Activated CD4-positive, alpha-beta memory T cell treated with anti-CD3 and anti-CD28 coated beads, Interleukin-2, amount 10 ng/mL, durations not matched to agents 7 days and 5 days (primary cell): ENCODE results near the gene WBP4. TPM values are rescaled to one million over a fixed set of nuclear protein-coding genes. Genes with fewer than 3 reads are reported as not detected.
"Not testable (repeated sequence)": the region's sequence is repeated elsewhere in the genome, so short reads cannot be mapped to it uniquely, and the experiment has no call there.

Source experiments
- CTCF ChIA-PET: fragments of 350-600 bp; sonication (Branson Sonifier 250); formaldehyde crosslinking; loops from one replicate; lab custom pipeline; 2021; ENCODE audit warnings: antibody characterized with exemption, inconsistent platforms; lab: Charles Lee
- POLR2A ChIA-PET: fragments of 350-600 bp; sonication (Branson Sonifier 250); formaldehyde crosslinking; loops from one replicate; lab custom pipeline; 2021; ENCODE audit warnings: antibody characterized with exemption; lab: Charles Lee
- DNase-seq: peaks from one replicate; pipeline ENCODE4 v3.0.0-alpha.2; 2020
- H3K27ac Mint-ChIP-seq: one replicate; pipeline ENCODE4 v1.8.0; 2021; ENCODE audit warnings: mild to moderate bottlenecking, mixed read lengths
- H3K27me3 Mint-ChIP-seq: one replicate; pipeline ENCODE4 v1.8.0; 2021; ENCODE audit warnings: mixed read lengths
- H3K36me3 Mint-ChIP-seq: one replicate; pipeline ENCODE4 v1.8.0; 2021; ENCODE audit warnings: low read depth, mixed read lengths
- H3K4me1 Mint-ChIP-seq: one replicate; pipeline ENCODE4 v1.8.0; 2021; ENCODE audit warnings: mixed read lengths
- H3K4me3 Mint-ChIP-seq: one replicate; pipeline ENCODE4 v1.8.0; 2021; ENCODE audit warnings: mild to moderate bottlenecking, mixed read lengths
- H3K9me3 Mint-ChIP-seq: one replicate; pipeline ENCODE4 v1.8.0; 2021; ENCODE audit warnings: mixed read lengths
- total RNA-seq, 2 experiments: library from RNA; stranded (reverse); gene quantifications; one replicate each; pipeline ENCODE4 v1.2.3, GENCODE V29; 2021

The WBP4 gene
- total RNA-seq, 2 experiments from 2014 or later: 9.0 to 9.3 TPM

DNA sequence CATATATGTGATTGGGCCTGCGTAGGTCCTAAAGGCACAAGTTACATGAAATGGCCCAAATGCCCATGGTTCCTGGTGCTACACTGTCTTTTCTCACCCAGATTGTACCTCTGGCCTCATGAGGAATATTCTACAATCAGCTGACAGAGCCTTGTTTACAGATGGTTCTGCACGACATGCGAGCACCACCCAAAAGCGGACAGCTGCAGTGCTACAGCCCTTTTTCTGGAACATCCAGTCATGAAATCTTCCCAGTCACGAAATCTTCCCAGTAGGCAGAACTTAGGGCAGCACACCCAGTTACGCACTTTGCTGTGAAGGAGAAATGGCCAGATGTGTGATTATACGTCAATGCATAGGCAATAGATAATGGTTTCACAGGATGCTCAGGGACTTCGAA lies 34.5 kb upstream of the WBP4 start:
- H3K27ac Mint-ChIP-seq: no peak overlapping the region
- H3K27me3 Mint-ChIP-seq: no peaks in the 10 kb centered on the region
- peaks cover 34% of the 10 kb centered on the region for H3K4me1 Mint-ChIP-seq
- H3K36me3 Mint-ChIP-seq: peaks cover 5% of the 10 kb centered on the region
- CTCF ChIA-PET: no interaction called here
- POLR2A ChIA-PET: interaction anchor here (0.5 kb wide), 1 partner anchor 44 kb away, joined by 3 read pairs; no protein-coding TSS in a partner anchor
- no peak overlapping the region for H3K4me3 Mint-ChIP-seq
- H3K9me3 Mint-ChIP-seq: no peaks in the 10 kb centered on the region
- DNase-seq: no peak

GRCh38 chr13:41028051-41028450 lies 33.3 kb upstream of the WBP4 start:
- Mint-ChIP-seq H3K27ac (no peak overlapping the region), H3K4me3 (no peak overlapping the region), H3K36me3 (peaks cover 5% of the 10 kb centered on the region), H3K9me3 (no peaks in the 10 kb centered on the region), H3K27me3 (no peaks in the 10 kb centered on the region), H3K4me1 (peaks cover 34% of the 10 kb centered on the region)
- ChIA-PET CTCF (interaction anchor here (0.5 to 2.4 kb wide), 3 partner anchors 25 to 251 kb away, joined by 3 to 8 read pairs (median 4); no protein-coding TSS in a partner anchor), POLR2A (no interaction called here)
- no peak for DNase-seq

- DNase-seq: peak; percentile 37
- Mint-ChIP-seq H3K27ac (no peak overlapping the region), H3K4me3 (no peak overlapping the region), H3K4me1 (peaks cover 31% of the 10 kb centered on the region), H3K9me3 (no peaks in the 10 kb centered on the region), H3K36me3 (peaks cover 5% of the 10 kb centered on the region), H3K27me3 (no peaks in the 10 kb centered on the region)
- ChIA-PET CTCF (interaction anchor here (0.7 to 2.4 kb wide), 8 partner anchors 9 to 252 kb away, joined by 3 to 8 read pairs (median 3); no protein-coding TSS in a partner anchor), POLR2A (interaction anchor here (0.6 to 2.2 kb wide), 2 partner anchors 10 to 44 kb away, joined by 3 to 19 read pairs; partner anchors contain the start of gene ELF1)
Measured at GRCh38 chr13:41029629-41030028, 31.7 kb upstream of the WBP4 start.

DNA sequence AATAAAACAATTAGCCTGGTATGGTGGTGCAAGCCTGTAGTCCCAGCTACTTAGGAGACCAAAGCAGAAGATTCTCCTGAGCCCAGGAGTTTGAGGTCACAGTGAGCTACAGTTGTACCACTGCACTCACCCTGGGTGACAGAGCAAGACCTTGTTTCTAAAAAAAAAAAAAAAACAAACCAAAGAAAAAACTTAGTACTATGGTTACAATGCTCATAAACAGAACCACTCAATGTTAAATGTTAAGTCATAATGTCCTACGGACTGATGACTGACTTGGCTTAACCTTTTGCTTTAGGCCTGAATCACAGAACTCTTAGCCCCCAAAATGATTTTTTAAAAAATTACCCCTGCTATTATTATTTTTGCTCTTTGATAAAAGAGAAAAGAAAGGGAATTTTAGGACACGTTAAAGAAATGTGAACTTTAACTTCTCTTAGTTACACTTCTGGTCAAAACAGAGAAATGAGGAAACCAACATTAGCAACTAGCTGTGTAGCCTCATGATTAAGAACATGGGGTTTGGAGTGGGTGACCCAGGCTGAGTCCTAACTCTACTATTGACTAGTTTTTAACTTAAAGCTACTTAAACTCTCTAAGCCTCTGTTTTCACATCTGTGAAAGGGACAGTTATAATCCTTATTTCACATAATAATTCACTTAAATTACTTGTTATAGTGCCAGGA lies 28.5 kb upstream of the WBP4 start:
- ChIA-PET CTCF (interaction anchor here (1.8 kb wide), 1 partner anchor 21 kb away, joined by 7 read pairs; no protein-coding TSS in a partner anchor), POLR2A (interaction anchor here (1.0 kb wide), 1 partner anchor 12 kb away, joined by 4 read pairs; no protein-coding TSS in a partner anchor)
- no peak overlapping the region for H3K27ac Mint-ChIP-seq
- H3K9me3 Mint-ChIP-seq: peaks cover 3% of the 10 kb centered on the region
- no peak for DNase-seq
- peaks cover 18% of the 10 kb centered on the region for H3K4me1 Mint-ChIP-seq
- no peaks in the 10 kb centered on the region for H3K36me3 Mint-ChIP-seq
- H3K27me3 Mint-ChIP-seq: no peaks in the 10 kb centered on the region
- no peak overlapping the region for H3K4me3 Mint-ChIP-seq

DNA sequence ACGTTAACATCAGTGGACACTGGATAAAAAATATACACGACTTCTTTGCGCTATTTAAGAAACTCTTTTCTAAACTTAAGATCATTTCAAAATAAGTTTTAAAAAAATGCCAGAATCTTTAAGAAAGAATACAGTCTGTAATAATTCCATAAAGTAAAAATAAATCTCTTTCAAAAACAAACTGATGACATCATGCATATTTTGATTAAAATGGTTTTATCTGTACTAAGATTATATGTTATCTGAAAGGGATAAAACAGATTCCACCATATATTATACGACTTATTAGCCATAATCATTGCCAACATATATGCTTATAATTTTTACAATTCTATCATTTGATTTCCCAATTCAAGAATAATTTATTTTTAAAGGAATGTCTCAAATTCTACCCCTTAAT lies 26.9 kb upstream of the WBP4 start:
- Mint-ChIP-seq H3K27ac (no peak overlapping the region), H3K36me3 (no peaks in the 10 kb centered on the region), H3K4me1 (peaks cover 18% of the 10 kb centered on the region), H3K27me3 (no peaks in the 10 kb centered on the region), H3K9me3 (peaks cover 3% of the 10 kb centered on the region), H3K4me3 (no peak overlapping the region)
- CTCF ChIA-PET: interaction anchor here (1.8 kb wide), 1 partner anchor 20 kb away, joined by 7 read pairs; no protein-coding TSS in a partner anchor
- POLR2A ChIA-PET: no interaction called here
- no peak for DNase-seq

GRCh38 chr13:41034881-41035280 lies 26.4 kb upstream of the WBP4 start:
- Mint-ChIP-seq H3K4me3 (no peak overlapping the region), H3K9me3 (peaks cover 3% of the 10 kb centered on the region), H3K4me1 (peaks cover 14% of the 10 kb centered on the region), H3K27me3 (no peaks in the 10 kb centered on the region), H3K36me3 (no peaks in the 10 kb centered on the region), H3K27ac (no peak overlapping the region)
- CTCF ChIA-PET: interaction anchor here (0.5 kb wide), 1 partner anchor 78 kb away, joined by 3 read pairs; no protein-coding TSS in a partner anchor
- POLR2A ChIA-PET: no interaction called here
- no peak for DNase-seq

GRCh38 chr13:41036557-41036956 lies 24.8 kb upstream of the WBP4 start:
- H3K36me3 Mint-ChIP-seq, POLR2A ChIA-PET, H3K27ac Mint-ChIP-seq, H3K4me1 Mint-ChIP-seq, H3K27me3 Mint-ChIP-seq, DNase-seq, H3K9me3 Mint-ChIP-seq, H3K4me3 Mint-ChIP-seq, CTCF ChIA-PET: not testable (repeated sequence)

DNA sequence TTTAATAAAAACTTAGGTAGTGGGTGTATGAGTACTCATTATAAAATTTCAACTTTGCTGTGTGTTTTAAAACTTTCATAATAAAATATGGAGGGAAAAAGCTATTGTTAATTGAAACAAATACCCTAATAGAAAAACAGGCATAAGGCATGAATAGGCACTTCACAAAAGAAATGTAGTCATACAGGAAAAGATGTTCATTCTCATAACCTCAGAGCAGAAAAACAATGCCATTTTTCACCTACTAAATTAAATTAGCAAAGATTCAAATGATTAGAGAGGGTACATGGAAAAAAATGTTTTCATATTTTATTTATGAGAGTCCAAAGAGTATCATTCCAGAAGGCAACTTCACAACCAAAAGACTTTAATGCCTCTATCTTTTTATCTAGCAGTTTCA lies 21.6 kb upstream of the WBP4 start:
- Mint-ChIP-seq H3K27ac (no peak overlapping the region), H3K4me1 (peaks cover 6% of the 10 kb centered on the region), H3K4me3 (no peak overlapping the region), H3K36me3 (no peaks in the 10 kb centered on the region), H3K27me3 (no peaks in the 10 kb centered on the region), H3K9me3 (peaks cover 4% of the 10 kb centered on the region)
- POLR2A ChIA-PET: no interaction called here
- CTCF ChIA-PET: interaction anchor here (1.7 kb wide), 1 partner anchor 20 kb away, joined by 4 read pairs; no protein-coding TSS in a partner anchor
- no peak for DNase-seq

DNA sequence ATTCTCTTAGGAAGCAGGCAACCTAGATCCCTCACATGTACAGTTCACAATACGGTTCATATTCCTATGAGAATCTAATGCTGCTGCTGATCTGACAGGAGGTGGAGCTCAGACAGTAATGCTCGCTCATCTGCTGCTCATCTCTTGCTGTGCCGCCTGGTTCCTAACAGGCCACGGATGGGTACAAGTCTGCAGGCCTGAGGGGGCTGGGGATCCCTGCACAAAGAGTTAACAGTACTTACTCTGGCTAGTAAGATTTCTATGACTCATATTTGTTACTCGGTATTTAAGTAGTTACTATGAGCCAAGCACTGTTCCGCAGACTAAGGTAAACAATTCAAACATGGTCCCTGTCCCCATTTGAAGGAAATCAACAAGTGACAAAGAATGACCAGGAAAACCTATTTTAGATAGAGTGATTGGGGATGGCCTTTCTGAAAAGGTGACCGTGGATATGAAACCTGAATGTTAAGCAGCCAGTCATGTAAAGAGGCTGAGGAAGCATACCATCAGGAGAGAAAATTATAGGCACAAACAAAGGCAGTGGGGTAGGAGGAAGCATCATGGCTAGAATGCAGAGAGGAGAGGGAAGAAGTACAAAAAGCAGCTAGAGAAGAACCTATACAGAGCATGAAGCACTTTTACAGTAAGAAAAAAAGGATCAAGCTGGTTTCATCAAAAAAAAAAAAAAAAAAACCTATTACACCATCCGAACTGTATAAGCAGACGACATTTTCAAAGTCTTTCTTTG lies 20.6 kb upstream of the WBP4 start:
- ChIA-PET CTCF (interaction anchor here (1.2 to 1.7 kb wide), 2 partner anchors 14 to 19 kb away, joined by 4 to 5 read pairs; no protein-coding TSS in a partner anchor), POLR2A (interaction anchor here (1.4 kb wide), 1 partner anchor 20 kb away, joined by 3 read pairs; no protein-coding TSS in a partner anchor)
- H3K36me3 Mint-ChIP-seq: peaks cover 4% of the 10 kb centered on the region
- H3K9me3 Mint-ChIP-seq: peaks cover 4% of the 10 kb centered on the region
- DNase-seq: no peak
- peaks cover 2% of the 10 kb centered on the region for H3K4me1 Mint-ChIP-seq
- H3K27me3 Mint-ChIP-seq: no peaks in the 10 kb centered on the region
- no peak overlapping the region for H3K27ac Mint-ChIP-seq
- no peak overlapping the region for H3K4me3 Mint-ChIP-seq

DNA sequence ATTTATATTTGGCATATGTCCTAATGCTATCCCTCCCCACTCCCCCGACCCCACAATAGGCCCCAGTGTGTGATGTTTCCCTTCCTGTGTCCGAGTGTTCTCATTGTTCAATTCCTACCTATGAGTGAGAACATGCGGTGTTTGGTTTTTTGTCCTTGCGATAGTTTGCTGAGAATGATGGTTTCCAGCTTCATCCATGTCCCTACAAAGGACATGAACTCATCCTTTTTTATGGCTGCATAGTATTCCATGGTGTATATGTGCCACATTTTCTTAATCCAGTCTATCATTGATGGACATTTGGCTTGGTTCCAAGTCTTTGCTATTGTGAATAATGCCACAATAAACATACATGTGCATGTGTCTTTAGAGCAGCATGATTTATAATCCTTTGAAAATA lies 18.9 kb upstream of the WBP4 start:
- POLR2A ChIA-PET, H3K27ac Mint-ChIP-seq, H3K4me3 Mint-ChIP-seq, H3K27me3 Mint-ChIP-seq, H3K9me3 Mint-ChIP-seq, DNase-seq, CTCF ChIA-PET, H3K4me1 Mint-ChIP-seq, H3K36me3 Mint-ChIP-seq: not testable (repeated sequence)

DNA sequence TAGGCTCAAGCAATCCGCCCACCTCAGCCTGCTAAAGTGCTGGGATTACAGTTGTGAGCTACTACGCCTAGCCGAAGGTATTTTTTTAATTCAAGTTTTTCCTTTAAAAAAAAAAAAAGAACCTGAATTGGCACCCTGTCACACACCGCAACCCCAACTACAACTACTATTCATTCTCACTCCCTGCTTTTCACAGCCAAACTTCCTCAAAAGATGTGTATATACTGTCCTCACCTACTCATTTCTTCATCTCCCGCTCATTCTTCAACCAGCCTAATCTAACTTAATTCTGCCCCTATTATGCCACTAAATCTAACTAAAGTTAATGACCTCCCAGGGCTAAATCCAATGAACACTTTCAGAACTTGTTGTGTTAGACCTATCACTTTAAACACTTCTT lies 12.7 kb upstream of the WBP4 start:
- Mint-ChIP-seq H3K27me3 (no peaks in the 10 kb centered on the region), H3K9me3 (peaks cover 5% of the 10 kb centered on the region), H3K27ac (no peak overlapping the region), H3K36me3 (peaks cover 21% of the 10 kb centered on the region), H3K4me1 (peaks cover 17% of the 10 kb centered on the region), H3K4me3 (no peak overlapping the region)
- ChIA-PET POLR2A (no interaction called here), CTCF (interaction anchor here (1.2 kb wide), 1 partner anchor 10 kb away, joined by 4 read pairs; no protein-coding TSS in a partner anchor)
- no peak for DNase-seq

GRCh38 chr13:41049480-41050440 lies 11.5 kb upstream of the WBP4 start:
- POLR2A ChIA-PET: interaction anchor here (11.9 kb wide), 1 partner anchor 32 kb away, joined by 147 read pairs; the partner anchor contains the start of gene ELF1
- Mint-ChIP-seq H3K27me3 (no peaks in the 10 kb centered on the region), H3K27ac (no peak overlapping the region), H3K9me3 (peaks cover 5% of the 10 kb centered on the region), H3K4me1 (peaks cover 28% of the 10 kb centered on the region), H3K4me3 (no peak overlapping the region), H3K36me3 (peaks cover 21% of the 10 kb centered on the region)
- no peak for DNase-seq
- CTCF ChIA-PET: interaction anchor here (0.9 kb wide), 1 partner anchor 29 kb away, joined by 3 read pairs; no protein-coding TSS in a partner anchor
